ENCODE measurements around the gene KNDC1.

GRCh38 chr10:133196936-133197758 is 37.1 kb downstream of the KNDC1 start:
- TF ChIP-seq, protein P1, sequence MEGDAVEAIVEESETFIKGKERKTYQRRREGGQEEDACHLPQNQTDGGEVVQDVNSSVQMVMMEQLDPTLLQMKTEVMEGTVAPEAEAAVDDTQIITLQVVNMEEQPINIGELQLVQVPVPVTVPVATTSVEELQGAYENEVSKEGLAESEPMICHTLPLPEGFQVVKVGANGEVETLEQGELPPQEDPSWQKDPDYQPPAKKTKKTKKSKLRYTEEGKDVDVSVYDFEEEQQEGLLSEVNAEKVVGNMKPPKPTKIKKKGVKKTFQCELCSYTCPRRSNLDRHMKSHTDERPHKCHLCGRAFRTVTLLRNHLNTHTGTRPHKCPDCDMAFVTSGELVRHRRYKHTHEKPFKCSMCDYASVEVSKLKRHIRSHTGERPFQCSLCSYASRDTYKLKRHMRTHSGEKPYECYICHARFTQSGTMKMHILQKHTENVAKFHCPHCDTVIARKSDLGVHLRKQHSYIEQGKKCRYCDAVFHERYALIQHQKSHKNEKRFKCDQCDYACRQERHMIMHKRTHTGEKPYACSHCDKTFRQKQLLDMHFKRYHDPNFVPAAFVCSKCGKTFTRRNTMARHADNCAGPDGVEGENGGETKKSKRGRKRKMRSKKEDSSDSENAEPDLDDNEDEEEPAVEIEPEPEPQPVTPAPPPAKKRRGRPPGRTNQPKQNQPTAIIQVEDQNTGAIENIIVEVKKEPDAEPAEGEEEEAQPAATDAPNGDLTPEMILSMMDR (IDR thresholded peaks at IDR 0.05) = no peak
- no peak for TF ChIP-seq EP300 (IDR thresholded peaks at IDR 0.05)
